Parathyroid adenoma (tissue), 2 donors: ENCODE data around the gene NCR2.

Source experiments
- H2AFZ ChIP-seq: fragments of 300-600 bp; sonication (generic); one replicate; pipeline ENCODE4 v1.7.0; 2017; ENCODE audit warnings: antibody characterized with exemption, mild to moderate bottlenecking
- H3K27ac ChIP-seq: fragments of 300-600 bp; sonication (generic); one replicate; pipeline ENCODE4 v1.7.0; 2017
- H3K27me3 ChIP-seq: fragments of 300-600 bp; sonication (generic); one replicate; pipeline ENCODE4 v1.7.0; 2017; ENCODE audit warnings: low read length; ENCODE audit not compliant: control insufficient read depth, insufficient read depth
- H3K36me3 ChIP-seq: fragments of 300-600 bp; sonication (generic); one replicate; pipeline ENCODE4 v1.7.0; 2017; ENCODE audit warnings: low read length; ENCODE audit not compliant: control insufficient read depth, insufficient read depth
- H3K4me1 ChIP-seq: fragments of 300-600 bp; sonication (generic); one replicate; pipeline ENCODE4 v1.7.0; 2017; ENCODE audit warnings: control low read depth
- H3K4me2 ChIP-seq: fragments of 300-600 bp; sonication (generic); one replicate; pipeline ENCODE4 v1.7.0; 2017; ENCODE audit warnings: low read length
- H3K4me3 ChIP-seq: fragments of 300-600 bp; sonication (generic); one replicate; pipeline ENCODE4 v1.7.0; 2017; ENCODE audit warnings: low read depth, low read length
- H3K79me2 ChIP-seq: fragments of 300-600 bp; sonication (generic); one replicate; pipeline ENCODE4 v1.7.0; 2017; ENCODE audit warnings: control low read depth
- H3K9ac ChIP-seq: fragments of 300-600 bp; sonication (generic); one replicate; pipeline ENCODE4 v1.7.0; 2017; ENCODE audit warnings: mild to moderate bottlenecking
- H3K9me3 ChIP-seq: fragments of 300-600 bp; sonication (generic); one replicate; pipeline ENCODE4 v1.7.0; 2017; ENCODE audit warnings: low read length; ENCODE audit not compliant: control insufficient read depth
- CTCF ChIP-seq: fragments of 300-600 bp; sonication (generic); IDR thresholded peaks from one replicate; pipeline ENCODE4 v1.7.0; 2017; ENCODE audit warnings: antibody characterized with exemption, mild to moderate bottlenecking
- donor health status: primary hyperparathyroidism.

The NCR2 gene

GRCh38 chr6:41302638-41303037, 32.8 kb upstream of the NCR2 start:
- Histone ChIP-seq H3K27ac (no peak overlapping the region), H3K36me3 (no peaks in the 10 kb centered on the region), H3K4me2 (no peak overlapping the region), H3K27me3 (no peaks in the 10 kb centered on the region), H3K4me3 (no peak overlapping the region), H2AFZ (no peak overlapping the region), H3K9ac (no peak overlapping the region), H3K79me2 (no peaks in the 10 kb centered on the region), H3K4me1 (no peaks in the 10 kb centered on the region), H3K9me3 (no peaks in the 10 kb centered on the region)
- no peak for TF ChIP-seq CTCF

DNA sequence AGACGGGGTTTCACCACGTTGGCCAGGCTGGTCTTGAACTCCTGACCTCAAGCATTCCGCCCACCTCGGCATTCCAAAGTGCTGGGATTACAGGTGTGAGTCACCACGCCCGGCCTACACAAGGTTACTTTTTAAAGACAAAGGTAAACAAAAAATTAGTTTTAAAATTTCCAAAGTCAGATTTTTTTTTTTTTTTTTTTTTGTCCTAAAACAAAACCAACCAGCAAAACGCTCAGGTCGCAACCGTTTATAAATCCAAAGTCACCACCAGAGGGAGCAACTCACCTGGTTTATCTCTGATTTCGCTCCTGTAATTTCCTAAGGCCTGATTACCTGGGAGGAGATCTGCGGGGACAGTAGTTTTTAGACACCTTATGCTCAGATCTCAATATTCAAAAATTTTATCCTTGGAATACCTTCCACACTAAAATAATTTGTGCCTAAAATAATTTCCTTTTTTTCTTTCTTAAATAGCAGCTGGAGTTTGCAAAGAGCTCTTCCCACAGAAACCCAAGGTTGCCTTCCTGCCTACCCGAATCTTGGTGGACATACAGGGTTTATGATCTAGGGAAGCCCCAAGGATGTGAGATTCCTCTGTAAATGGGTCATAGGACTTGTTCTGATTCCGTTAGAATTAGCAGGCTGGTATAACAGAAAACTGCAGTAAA, 29.1 kb upstream of the NCR2 start:
- H3K79me2 ChIP-seq, result no peaks in the 10 kb centered on the region
- no peak overlapping the region for H2AFZ ChIP-seq
- no peaks in the 10 kb centered on the region for H3K36me3 ChIP-seq
- no peak overlapping the region for H3K4me3 ChIP-seq
- no peaks in the 10 kb centered on the region for H3K4me1 ChIP-seq
- H3K4me2 ChIP-seq, result no peak overlapping the region
- H3K9ac ChIP-seq, result no peak overlapping the region
- no peak overlapping the region for H3K27ac ChIP-seq
- no peaks in the 10 kb centered on the region for H3K9me3 ChIP-seq
- peak; percentile 61 for TF ChIP-seq CTCF
- H3K27me3 ChIP-seq, result no peaks in the 10 kb centered on the region

GRCh38 chr6:41315203-41315602, 20.2 kb upstream of the NCR2 start:
- H3K4me2 ChIP-seq, result no peak overlapping the region
- H3K79me2 ChIP-seq, result no peaks in the 10 kb centered on the region
- no peak overlapping the region for H3K27ac ChIP-seq
- no peak overlapping the region for H3K4me3 ChIP-seq
- no peaks in the 10 kb centered on the region for H3K9me3 ChIP-seq
- H3K9ac ChIP-seq, result no peak overlapping the region
- H3K27me3 ChIP-seq, result no peaks in the 10 kb centered on the region
- no peak overlapping the region for H2AFZ ChIP-seq
- no peaks in the 10 kb centered on the region for H3K36me3 ChIP-seq
- no peak for TF ChIP-seq CTCF
- peaks cover 6% of the 10 kb centered on the region for H3K4me1 ChIP-seq

GRCh38 chr6:41315943-41316620, 19.3 kb upstream of the NCR2 start:
- H3K9me3 ChIP-seq, result no peaks in the 10 kb centered on the region
- no peak overlapping the region for H3K4me3 ChIP-seq
- H3K27ac ChIP-seq, result no peak overlapping the region
- H3K36me3 ChIP-seq, result no peaks in the 10 kb centered on the region
- H3K27me3 ChIP-seq, result no peaks in the 10 kb centered on the region
- no peak overlapping the region for H3K9ac ChIP-seq
- TF ChIP-seq CTCF, result no peak
- H3K4me2 ChIP-seq, result no peak overlapping the region
- no peaks in the 10 kb centered on the region for H3K79me2 ChIP-seq
- no peak overlapping the region for H2AFZ ChIP-seq
- peaks cover 6% of the 10 kb centered on the region for H3K4me1 ChIP-seq

- Histone ChIP-seq H3K79me2 (no peaks in the 10 kb centered on the region), H3K4me1 (peaks cover 6% of the 10 kb centered on the region), H3K9me3 (no peaks in the 10 kb centered on the region), H3K4me3 (peak overlapping the region; percentile 28), H2AFZ (peak overlapping the region; percentile 35), H3K9ac (no peak overlapping the region), H3K4me2 (peak overlapping the region; percentile 64), H3K36me3 (no peaks in the 10 kb centered on the region), H3K27ac (no peak overlapping the region), H3K27me3 (no peaks in the 10 kb centered on the region)
- no peak for TF ChIP-seq CTCF
Measured at GRCh38 chr6:41318261-41318653, 17.2 kb upstream of the NCR2 start.
